Liver (tissue), 3 donors: Measurements from ENCODE around the gene GRIN3B.

Experiments
- FOXA1 ChIP-seq: IDR thresholded peaks from 2 replicates; pipeline ENCODE4 v1.6.1; 2016; ENCODE audit warnings: antibody characterized with exemption
- FOXA2 ChIP-seq: IDR thresholded peaks from 2 replicates; pipeline ENCODE4 v1.6.1; 2016; ENCODE audit warnings: antibody characterized with exemption
- GABPA ChIP-seq, 2 donors: IDR thresholded peaks in 1 of 2; conservative IDR thresholded peaks in 1 of 2; 2 replicates each; pipeline ENCODE4 v1.6.1; 2016; ENCODE audit warnings: antibody characterized with exemption in 2 of 2, mild to moderate bottlenecking in 1 of 2, moderate library complexity in 1 of 2
- JUND ChIP-seq, 2 donors: IDR thresholded peaks; 2 replicates each; pipeline ENCODE4 v1.6.1; 2016; ENCODE audit warnings: antibody characterized with exemption in 2 of 2
- RAD21 ChIP-seq, 2 donors: IDR thresholded peaks; 2 replicates each; pipeline ENCODE4 v1.6.1; 2016; ENCODE audit warnings: antibody characterized with exemption in 2 of 2, mild to moderate bottlenecking in 2 of 2
- REST ChIP-seq: IDR thresholded peaks from 2 replicates; pipeline ENCODE4 v1.6.1; 2016; ENCODE audit warnings: antibody characterized with exemption, mild to moderate bottlenecking
- RXRA ChIP-seq, 2 donors: IDR thresholded peaks; 2 replicates each; pipeline ENCODE4 v1.6.1; 2017 to 2018; ENCODE audit warnings: antibody characterized with exemption in 2 of 2, mild to moderate bottlenecking in 1 of 2
- SP1 ChIP-seq: IDR thresholded peaks from 2 replicates; pipeline ENCODE4 v1.6.1; 2018; ENCODE audit warnings: antibody characterized with exemption, mild to moderate bottlenecking
- TAF1 ChIP-seq: conservative IDR thresholded peaks from 2 replicates; pipeline ENCODE4 v1.6.1; 2016; ENCODE audit warnings: antibody characterized with exemption, mild to moderate bottlenecking
- TF ChIP-seq, protein P1 (sequence below): fragments of 150-350 bp; IDR thresholded peaks from 2 replicates; pipeline ENCODE4 v1.5.1; 2017; ENCODE audit warnings: improper control_type of control experiment, low read depth, low read length; ENCODE audit not compliant: missing input control
- TF ChIP-seq, protein P2 (sequence below): IDR thresholded peaks from 2 replicates; pipeline ENCODE4 v1.6.1; 2016; ENCODE audit warnings: antibody characterized with exemption
- TF ChIP-seq, protein P3 (sequence below): IDR thresholded peaks from 2 replicates; pipeline ENCODE4 v1.6.1; 2016; ENCODE audit warnings: antibody characterized with exemption
- TF ChIP-seq, protein P4 (sequence below): IDR thresholded peaks from 2 replicates; pipeline ENCODE4 v1.6.1; 2016; ENCODE audit warnings: antibody characterized with exemption
- donor health status: healthy.
- donor health status: healthy.

DNA sequence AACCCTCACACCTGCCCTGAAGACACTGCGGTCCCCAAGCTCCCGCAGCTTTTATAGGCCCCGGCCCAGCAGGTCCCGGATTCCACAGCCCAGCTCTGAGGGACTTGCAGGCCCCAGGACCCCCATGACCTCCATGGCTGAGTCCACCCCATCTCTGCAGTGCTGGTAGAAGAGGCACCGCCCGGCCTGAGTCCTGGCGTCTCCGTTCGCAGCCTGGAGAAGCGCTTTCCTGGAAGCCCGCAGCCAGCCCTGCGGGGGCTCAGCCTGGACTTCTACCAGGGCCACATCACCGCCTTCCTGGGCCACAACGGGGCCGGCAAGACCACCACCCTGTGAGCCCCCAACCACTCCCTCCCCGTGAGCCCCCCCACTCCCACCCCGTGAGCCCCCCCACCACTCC, 48.9 kb downstream of the GRIN3B start:
- TF ChIP-seq TAF1 (no peak), REST (no peak), FOXA1 (no peak), GABPA (IDR thresholded peaks at IDR 0.05 in 1 of 2, conservative IDR thresholded peaks at IDR 0.05 in 1 of 2) (no peak), SP1 (no peak), RXRA (IDR thresholded peaks at IDR 0.05) (no peak), RAD21 (IDR thresholded peaks at IDR 0.05) (no peak), FOXA2 (no peak), JUND (IDR thresholded peaks at IDR 0.05) (no peak)
- TF ChIP-seq, protein P1, sequence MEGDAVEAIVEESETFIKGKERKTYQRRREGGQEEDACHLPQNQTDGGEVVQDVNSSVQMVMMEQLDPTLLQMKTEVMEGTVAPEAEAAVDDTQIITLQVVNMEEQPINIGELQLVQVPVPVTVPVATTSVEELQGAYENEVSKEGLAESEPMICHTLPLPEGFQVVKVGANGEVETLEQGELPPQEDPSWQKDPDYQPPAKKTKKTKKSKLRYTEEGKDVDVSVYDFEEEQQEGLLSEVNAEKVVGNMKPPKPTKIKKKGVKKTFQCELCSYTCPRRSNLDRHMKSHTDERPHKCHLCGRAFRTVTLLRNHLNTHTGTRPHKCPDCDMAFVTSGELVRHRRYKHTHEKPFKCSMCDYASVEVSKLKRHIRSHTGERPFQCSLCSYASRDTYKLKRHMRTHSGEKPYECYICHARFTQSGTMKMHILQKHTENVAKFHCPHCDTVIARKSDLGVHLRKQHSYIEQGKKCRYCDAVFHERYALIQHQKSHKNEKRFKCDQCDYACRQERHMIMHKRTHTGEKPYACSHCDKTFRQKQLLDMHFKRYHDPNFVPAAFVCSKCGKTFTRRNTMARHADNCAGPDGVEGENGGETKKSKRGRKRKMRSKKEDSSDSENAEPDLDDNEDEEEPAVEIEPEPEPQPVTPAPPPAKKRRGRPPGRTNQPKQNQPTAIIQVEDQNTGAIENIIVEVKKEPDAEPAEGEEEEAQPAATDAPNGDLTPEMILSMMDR = no peak
- TF ChIP-seq, protein P2, sequence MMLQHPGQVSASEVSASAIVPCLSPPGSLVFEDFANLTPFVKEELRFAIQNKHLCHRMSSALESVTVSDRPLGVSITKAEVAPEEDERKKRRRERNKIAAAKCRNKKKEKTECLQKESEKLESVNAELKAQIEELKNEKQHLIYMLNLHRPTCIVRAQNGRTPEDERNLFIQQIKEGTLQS = no peak
- TF ChIP-seq, protein P3, sequence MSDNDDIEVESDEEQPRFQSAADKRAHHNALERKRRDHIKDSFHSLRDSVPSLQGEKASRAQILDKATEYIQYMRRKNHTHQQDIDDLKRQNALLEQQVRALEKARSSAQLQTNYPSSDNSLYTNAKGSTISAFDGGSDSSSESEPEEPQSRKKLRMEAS = no peak
- TF ChIP-seq, protein P4, sequence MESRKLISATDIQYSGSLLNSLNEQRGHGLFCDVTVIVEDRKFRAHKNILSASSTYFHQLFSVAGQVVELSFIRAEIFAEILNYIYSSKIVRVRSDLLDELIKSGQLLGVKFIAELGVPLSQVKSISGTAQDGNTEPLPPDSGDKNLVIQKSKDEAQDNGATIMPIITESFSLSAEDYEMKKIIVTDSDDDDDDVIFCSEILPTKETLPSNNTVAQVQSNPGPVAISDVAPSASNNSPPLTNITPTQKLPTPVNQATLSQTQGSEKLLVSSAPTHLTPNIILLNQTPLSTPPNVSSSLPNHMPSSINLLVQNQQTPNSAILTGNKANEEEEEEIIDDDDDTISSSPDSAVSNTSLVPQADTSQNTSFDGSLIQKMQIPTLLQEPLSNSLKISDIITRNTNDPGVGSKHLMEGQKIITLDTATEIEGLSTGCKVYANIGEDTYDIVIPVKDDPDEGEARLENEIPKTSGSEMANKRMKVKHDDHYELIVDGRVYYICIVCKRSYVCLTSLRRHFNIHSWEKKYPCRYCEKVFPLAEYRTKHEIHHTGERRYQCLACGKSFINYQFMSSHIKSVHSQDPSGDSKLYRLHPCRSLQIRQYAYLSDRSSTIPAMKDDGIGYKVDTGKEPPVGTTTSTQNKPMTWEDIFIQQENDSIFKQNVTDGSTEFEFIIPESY = no peak
